HG02588 (cell line): Measurements from ENCODE around the gene OSBPL6.
"Not testable (repeated sequence)": the region's sequence is repeated elsewhere in the genome, so short reads cannot be mapped to it uniquely, and the experiment has no call there.

Experiments
- ATAC-seq: cut with Tn5 transposase; IDR thresholded peaks from one replicate; pipeline ENCODE4 v1.9.1; 2021; ENCODE audit warnings: mild to moderate bottlenecking, moderate library complexity; ENCODE audit not compliant: unreplicated experiment

The OSBPL6 gene

DNA sequence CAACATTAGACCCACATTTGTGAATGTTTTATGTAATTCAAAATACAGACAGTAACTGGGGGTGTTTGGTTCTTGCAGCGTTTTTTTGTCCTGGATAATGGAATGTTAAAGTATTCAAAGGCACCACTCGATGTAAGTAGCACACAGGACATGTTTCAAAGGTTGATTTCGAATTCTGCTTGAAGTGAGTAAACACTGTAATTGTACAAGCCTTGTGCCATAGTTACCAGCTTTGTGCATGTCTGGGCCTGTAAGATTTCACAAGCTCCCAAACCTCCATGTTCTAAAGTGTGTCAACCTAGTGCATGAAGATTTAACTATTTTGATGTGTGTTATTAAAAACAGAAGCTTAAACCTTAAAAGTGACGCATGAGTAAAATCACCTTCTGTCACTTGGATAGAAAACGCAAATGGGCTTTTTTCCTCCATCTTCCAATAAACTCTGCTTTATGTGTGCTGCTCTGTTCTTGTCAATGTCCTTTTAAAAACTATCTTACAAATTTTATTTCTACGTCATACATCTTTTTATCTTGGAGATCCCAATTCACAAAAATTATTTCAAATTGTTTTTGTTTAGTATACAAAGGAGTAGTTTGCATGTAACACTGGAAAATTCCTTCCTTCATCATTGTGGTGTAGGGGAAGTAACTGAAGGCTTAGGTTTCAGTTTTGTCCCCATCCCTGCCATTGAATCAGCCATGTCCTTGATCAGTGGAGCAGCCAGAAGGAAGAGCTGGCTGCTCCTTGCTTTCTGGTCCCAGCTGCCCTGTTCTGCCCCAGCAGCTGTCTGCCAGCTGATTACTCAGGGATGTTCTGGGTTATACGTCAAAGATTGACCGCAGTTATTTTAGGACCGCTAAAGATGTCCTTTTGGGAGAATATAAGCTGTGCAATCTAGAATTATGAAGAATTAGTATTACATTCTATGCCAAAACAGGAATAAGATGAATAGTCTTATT is 137.4 kb downstream of the OSBPL6 start:
- no peak for ATAC-seq

- no peak for ATAC-seq
Measured at GRCh38 chr2:178333851-178334250, 139.5 kb downstream of the OSBPL6 start.

- no peak for ATAC-seq
Measured at GRCh38 chr2:178335230-178335629, 140.9 kb downstream of the OSBPL6 start.

DNA sequence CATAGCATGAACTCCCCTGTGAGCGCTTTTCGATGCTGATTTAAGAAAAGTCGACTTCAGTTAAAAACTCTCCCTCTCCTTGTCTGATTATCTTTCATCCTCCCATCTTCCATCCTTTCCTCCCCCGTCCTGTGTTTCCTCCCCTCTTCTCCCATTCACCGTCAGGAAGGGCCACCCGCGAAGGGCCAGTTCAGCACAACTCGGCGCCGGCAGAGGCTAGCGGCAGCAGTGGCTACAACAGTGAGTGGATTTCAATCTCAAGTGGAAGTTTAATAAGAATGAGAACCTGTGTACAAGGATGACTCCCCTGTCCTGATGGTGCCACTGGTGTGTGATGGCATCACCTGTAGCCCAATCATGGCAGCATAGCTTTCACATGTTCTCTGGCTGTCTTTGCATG is 149.8 kb downstream of the OSBPL6 start:
- no peak for ATAC-seq

DNA sequence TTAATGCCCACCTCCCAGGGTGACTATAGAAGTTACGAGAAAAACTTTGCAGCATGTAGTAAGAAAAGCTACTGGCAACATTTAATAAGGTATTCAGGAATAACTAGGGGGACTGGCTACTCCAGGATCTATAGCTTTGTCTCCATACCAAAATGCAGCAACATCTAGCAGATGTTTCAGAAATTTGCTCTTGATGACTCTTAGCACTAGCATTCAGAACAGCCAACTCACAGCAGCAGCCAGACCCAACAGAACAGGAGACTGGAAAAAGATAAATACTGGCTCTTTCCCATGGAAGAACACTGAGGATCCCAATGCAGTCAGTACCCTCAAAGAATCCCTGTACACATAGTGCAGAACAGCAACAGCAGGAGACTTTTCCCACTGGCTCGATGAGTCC is 151.6 kb downstream of the OSBPL6 start:
- no peak for ATAC-seq

GRCh38 chr2:178350051-178350450 is 155.7 kb downstream of the OSBPL6 start:
- ATAC-seq, result no peak

- not testable (repeated sequence) for ATAC-seq
Measured at GRCh38 chr2:178357704-178358103, 163.4 kb downstream of the OSBPL6 start.

DNA sequence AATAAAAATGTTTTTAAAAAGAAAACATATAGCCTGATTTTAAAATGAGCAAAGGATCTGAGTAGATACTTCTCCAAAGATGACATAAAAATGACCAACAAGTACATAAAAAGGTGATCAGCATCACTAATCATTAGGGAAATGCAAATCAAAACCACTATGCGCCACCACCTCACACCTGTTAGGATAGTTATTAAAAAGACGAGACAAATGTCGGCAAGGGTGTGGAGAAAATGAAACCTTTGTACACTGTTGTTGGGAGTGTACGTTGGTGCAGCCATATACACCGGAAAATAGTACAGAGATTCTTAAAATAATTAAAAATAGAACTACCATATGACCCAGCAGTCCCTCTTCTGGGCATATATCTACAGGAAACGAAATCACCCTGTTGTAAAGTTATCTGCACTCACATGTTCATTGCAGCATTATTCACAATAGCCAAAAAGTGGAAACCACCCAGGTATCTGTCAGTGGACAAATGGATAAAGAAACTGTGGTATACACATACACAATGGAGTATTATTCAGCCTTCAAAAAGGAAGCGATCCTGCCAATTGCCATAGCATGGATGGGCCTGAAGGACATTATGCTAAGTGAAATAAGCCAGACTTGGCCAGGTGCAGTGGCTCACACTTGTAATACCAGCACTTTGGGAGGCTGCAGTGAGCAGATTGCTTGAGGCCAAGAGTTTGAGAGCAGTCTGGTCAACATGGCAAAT is 165.0 kb downstream of the OSBPL6 start:
- ATAC-seq, result no peak

- ATAC-seq, result no peak
Measured at GRCh38 chr2:178361588-178361987, 167.3 kb downstream of the OSBPL6 start.

DNA sequence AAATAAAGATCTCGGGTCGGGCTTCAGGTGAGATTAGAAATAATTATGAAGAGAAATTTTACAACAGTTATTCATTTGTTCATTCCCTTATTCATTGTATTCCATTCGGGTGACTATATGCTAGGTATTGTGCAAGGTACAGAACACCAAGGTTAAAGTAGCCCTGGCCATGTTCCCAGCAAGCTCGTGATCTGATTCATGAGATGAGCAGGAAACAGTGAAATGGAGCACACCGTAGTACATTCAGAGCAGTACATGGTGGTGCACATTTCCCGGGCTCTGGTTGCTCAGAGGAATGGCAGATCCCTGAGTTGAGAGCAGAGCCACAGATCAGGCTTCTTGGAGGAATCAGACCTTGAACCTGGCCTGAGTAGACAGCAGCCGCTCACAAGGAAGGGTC is 168.9 kb downstream of the OSBPL6 start:
- ATAC-seq, result no peak

GRCh38 chr2:178365116-178365515 is 170.8 kb downstream of the OSBPL6 start:
- no peak for ATAC-seq

- no peak for ATAC-seq
Measured at GRCh38 chr2:178366412-178366811, 172.1 kb downstream of the OSBPL6 start.

DNA sequence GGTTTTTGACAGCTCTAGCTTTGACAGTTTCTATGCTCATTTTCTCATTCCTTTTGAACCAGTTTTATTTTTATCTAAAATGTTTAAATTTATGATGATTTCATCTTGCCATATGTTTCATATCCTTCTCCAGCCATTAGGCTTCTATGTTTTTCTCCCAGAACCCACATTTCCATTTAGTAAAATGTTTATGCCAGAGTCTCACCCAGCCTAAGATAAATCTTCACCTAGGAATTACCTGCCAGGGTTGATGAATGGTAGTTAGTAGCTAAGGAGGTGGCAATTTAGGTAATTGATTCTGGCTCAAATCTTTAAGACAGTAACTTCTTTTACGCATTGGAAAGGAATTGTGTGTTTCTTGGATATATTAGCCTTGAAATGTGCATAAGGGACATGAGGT is 173.0 kb downstream of the OSBPL6 start:
- ATAC-seq, result no peak

DNA sequence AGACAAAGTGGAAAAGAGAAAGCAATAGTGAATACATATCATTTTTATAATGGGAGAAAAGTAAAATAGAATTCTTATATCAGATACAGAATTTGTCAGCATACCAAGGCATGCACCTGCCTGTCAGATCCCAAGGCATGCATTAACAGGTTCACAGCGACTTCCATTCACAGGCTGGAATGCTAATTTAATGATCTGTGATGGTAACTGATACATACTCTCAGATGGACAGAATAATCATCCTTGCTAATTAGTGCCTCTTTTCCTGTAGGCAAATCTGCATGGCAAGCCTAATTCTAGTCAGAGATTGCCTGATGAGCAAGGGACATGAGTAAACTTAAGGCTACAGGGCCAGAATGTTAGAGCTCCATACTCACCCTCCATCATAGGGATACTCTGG is 180.6 kb downstream of the OSBPL6 start:
- ATAC-seq, result no peak

DNA sequence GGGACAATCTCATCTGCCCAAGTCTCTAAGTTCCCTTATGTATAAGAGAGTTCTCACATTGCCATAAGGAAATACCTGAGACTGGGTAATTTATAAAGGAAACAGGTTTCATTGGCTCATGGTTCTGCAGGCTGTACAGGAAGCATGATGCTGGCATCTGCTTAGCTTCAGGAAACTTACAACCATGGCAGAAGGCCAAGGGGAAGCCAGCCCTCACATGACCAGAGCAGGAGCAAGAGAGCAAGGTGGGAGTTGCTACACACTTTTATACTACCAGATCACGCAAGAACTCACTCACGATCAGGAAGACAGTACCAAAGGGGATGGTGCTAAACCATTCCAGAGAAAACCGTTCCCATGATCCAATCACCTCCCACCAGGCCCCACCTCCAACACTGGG is 182.7 kb downstream of the OSBPL6 start:
- ATAC-seq, result no peak

GRCh38 chr2:178379162-178380004 is 185.1 kb downstream of the OSBPL6 start:
- ATAC-seq, result no peak

DNA sequence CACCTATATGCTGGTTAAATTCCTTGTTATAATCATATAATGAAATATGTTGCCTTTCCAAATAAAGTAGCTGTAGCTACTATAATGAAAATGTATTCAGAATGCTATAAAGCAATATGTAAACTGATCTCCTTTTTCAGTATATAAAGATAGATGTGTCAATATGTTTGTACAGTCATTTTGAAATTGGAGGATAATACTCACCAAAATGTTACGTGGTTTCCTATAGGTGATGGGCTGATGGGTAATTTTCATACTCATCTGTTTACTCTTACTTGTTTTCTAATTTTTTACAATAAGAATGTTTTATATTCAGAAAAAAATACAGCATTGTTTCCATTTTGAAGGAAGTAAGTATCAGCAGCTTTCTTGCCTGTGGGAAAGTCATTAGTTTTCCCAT is 186.5 kb downstream of the OSBPL6 start:
- no peak for ATAC-seq

DNA sequence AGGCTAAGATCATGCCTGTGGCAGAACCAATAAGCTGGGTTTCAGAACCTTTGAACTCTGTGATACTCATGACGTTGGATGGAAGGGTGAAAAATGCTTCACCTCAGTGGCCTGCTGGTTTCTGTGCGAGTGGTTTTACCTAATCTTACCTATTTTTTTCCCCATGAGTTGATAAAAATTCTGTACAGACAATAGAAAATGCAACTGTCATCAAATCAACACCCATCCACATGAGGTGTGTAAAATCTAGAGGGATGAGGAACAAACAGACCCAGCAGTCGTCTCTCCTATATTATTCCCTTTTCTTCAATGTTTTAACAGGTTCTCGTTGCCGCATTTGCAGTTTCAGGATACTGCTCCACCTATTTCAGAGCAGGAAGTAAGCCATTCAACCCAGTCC is 189.4 kb downstream of the OSBPL6 start:
- no peak for ATAC-seq

- ATAC-seq, result no peak
Measured at GRCh38 chr2:178385595-178386148, 191.4 kb downstream of the OSBPL6 start.

GRCh38 chr2:178386986-178387597 is 192.8 kb downstream of the OSBPL6 start:
- ATAC-seq, result no peak
